GM18861 (cell line): ENCODE measurements around the gene SCTR.
"Not testable (repeated sequence)": the region's sequence is repeated elsewhere in the genome, so short reads cannot be mapped to it uniquely, and the experiment has no call there.

Source experiments
- ATAC-seq: cut with Tn5 transposase; IDR thresholded peaks from one replicate; pipeline ENCODE4 v1.9.1; 2021; ENCODE audit not compliant: unreplicated experiment

SCTR gene

DNA sequence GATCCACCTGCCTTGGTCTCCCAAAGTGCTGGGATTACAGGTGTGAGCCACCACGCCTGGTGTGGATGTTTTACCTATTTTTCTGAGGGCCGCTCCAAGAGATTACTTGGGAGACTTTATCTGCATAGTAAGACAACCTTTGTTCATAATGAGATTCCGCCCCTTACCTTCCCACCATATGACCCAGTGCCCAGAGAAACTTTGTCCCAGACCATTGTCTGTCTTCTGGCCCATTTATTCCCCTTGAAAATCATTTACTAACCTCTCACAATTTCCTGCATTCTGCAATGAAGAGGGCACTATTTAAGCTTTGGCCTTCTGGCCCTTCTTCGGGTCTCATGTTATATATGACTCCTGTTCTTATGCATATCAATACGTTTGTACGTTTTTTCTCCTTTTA is 106.4 kb downstream of the SCTR start:
- ATAC-seq = no peak

DNA sequence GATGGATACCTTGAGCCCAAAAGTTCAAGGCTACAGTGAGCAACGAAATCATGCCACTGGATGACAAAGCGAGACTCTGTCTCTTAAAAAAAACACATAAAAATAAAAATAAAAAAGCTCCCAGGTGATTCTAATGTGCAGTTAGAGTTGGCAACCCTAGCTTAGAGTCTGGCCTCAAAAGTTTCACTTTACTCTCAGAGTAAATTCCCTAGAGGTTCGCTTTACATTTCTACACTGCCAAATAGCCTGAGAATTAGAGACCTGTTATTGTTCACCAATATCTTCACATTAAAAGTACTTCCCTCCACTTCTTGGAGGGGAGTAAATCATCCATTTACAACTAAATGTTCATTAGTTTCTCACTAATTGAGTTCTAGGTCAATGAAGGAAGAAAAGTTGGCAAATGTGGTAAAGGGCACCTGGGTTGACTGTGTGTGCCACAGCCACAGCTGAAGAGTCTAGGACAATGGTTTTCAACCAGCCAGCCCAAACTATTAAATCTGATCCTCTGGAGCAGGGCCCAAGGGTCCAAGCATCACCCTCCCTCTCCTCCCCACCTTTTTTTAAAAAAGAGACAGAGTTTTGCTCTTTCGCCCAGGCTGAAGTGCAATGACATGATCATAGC is 107.9 kb downstream of the SCTR start:
- ATAC-seq = peak; percentile 76

DNA sequence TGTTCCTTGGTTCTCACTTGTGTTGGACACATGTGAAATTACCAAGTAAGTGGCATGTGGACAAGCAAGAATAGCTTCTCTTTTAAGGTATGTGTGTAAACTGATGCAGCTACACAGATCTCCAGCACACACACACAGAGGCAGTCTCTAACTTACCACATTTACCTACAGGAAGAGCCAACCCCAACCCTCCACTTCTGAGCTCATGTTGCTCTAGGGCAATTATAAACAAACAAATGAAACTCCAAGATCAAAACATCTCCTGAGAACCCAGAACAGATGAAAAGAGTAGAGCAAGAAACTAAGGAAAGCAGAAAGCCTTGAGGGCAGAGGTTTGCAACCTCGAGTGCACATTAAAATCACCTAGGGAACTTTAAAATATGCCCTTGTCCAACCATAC is 108.7 kb downstream of the SCTR start:
- ATAC-seq = no peak

DNA sequence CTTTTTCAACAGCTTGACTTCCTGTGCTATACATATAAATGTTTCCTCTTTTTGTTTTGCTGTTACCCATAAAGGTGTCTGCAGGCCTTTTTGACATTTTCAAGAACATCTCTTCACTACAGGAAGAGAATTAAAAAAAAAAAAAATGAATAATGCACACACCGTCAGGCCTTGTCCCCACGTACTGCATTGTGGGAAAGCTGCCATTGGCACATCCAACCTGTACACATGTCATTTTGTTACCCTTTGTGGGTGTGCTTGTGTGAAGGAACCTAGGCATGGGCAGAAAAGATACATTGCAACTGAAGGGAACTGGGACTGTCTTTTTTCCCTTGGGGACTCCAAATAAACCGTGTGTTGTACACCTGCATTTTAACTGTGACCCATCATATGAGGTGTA is 109.4 kb downstream of the SCTR start:
- no peak for ATAC-seq

DNA sequence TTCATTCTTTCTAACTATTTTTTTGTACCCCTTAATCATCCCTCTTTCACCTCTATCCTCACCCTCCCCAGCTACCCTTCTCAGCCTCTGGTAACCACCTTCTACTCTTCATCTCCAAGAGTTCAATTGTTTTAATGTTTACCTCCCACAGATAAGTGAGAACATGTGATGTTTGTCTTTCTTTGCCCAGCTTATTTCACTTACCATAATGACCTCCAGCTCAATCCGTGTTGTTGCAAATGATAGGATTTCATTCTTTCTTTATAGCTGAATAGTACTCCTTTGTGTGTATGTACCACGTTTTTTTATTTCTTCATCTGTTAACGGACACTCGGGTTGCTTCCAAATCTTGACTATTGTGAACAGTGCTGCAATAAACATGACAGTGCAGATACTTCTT is 114.8 kb downstream of the SCTR start:
- no peak for ATAC-seq

DNA sequence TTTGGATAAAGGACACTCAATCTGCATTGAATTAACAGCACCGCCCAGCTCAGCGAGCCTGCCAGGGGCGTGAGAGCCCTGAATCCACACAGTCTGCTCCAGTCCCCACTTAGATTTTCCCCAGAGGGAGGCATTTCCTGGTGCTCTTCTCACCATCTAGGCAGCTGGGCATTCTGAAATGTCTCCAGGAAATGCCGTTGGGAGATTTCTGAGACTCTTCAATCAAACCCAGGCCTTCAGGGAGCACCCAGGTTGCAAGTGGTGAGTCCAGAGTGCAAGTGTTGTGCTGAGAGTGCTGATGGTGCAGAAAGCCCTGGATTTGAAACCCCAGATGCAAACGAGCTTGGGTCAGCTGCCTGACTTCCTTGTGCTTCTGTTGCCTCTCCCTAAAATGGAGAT is 116.1 kb downstream of the SCTR start:
- no peak for ATAC-seq

DNA sequence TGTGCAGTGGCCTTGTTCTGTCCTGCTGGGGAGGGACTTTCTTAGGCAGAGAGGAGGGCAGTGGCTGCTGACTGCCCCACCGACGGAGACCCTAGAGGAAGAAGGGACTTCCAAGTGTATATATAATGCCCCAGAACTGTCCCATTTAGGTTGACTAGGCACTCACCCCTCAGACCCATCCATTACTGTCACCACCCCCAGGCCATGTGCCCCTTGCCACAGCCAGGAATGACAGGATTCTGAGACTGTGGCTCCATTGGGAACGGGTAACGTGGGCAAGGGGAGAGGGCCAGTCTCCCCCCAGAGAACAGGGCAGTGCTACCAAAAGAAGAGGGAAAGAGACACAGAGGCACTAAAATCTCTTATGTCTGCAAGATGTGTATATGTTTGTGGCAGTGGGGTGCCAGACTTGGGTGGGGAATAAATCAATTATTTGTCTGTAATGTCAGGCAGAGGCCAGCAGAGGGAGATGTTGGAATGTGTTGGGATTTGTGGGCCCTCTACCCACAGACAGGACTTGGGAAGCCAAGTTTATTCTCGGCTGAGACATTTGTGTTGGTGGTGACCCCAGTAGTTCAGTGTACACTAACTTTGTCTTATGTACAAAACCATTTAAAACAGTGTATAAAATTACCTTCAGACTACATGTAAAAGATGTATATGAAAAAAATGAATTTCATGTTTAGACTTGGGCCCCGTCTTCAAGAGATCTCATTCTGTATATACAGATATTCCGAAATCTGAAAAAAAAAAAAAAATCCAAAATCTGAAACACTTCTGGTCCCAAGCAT is 116.7 kb downstream of the SCTR start:
- peak; percentile 48 for ATAC-seq

DNA sequence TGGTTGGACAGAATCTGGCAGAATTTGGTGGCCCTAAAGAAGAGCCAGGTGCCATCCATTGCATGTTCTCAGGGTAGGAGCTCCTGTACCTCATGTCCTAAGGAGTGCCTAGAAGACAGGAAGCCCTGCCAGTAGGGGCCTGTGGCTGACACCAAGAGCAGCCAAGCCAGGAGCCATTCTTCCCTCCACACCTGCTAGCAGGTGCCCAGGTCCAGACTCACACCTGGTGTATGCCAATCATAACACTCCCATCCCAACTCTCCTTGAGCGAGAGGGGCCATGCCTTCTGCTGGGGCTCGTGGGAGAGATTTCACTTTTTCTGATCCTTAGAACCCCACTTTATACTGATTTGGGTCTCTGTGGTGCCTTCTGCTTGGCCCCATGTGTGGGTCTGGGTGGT is 119.1 kb downstream of the SCTR start:
- ATAC-seq = no peak

DNA sequence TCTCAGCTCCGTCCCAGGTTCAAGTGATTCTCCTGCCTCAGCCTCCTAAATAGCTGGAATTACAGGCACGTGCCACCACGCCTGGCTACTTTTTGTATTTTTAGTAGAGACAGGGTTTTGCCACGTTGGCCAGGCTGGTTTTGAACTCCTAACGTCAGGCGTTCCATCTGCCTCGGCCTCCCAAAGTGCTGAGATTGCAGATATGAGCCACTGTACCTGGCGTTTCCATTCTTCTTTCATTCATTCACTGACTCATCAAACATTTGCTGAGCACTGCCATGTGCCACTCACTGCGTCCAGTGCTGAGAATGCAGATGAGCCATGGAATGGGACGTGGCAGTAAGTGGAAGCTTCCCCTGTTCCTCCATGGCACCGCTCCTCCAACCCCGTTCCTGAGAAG is 120.7 kb downstream of the SCTR start:
- not testable (repeated sequence) for ATAC-seq

DNA sequence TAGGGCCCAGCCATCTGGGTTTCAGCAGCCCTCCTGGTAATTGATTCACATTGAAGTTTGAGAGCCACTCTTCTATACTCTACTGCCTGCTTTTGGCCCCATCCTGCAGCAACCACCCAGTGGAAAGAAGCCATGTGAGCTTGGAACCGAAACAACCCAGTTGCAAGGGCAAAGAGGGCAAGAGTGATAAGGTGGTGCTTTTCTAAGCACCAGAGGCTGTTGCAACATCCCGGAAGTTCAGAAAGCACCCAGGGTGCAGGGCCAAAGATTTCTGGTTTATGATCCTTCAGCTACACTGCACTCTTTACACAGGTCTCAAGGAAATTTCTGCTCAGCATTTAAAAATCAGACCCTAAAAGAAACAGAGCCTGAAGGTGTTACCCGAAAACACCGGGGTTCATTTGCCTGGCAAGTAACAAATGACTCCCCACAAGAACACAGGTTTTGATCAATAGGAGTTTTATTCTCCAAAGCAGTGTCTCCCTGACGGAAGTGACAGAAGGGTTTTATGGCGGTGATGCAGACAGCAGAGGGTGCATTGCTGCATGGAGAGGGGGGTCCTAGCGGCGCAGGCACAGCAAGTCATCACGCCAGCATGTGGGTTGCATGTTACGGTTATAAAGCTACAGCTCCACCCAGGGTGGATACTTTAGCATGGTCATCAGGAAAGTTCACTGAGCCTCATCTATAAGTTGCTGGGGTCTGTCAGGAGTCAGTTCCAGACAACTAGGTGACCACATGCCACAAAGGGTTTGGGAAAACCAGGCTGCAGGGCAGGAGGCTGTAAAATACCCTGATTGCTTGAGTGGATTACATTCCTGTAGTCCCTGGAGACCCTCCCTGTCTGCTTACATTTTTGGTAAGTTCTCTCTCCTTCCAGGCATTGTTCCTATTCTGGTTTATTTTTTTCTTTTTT is 121.4 kb downstream of the SCTR start:
- no peak for ATAC-seq

DNA sequence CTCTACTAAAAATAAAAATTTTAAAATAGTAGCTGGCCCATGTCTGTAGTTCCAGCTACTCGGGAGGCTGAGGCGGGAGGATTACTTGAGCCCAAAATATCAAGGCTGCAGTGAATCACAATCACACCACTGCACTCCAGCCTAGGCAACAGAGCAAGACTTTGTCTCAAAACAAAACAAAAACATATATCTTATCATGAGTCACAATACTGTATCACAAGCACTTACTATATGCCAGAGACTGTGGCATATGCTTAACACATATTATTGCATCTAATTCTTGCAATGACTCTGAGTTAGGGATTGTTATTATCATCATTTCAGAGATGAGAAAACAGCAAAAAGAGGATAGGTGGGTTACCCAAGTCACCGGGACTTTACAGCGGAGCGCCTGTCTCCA is 122.2 kb downstream of the SCTR start:
- no peak for ATAC-seq

DNA sequence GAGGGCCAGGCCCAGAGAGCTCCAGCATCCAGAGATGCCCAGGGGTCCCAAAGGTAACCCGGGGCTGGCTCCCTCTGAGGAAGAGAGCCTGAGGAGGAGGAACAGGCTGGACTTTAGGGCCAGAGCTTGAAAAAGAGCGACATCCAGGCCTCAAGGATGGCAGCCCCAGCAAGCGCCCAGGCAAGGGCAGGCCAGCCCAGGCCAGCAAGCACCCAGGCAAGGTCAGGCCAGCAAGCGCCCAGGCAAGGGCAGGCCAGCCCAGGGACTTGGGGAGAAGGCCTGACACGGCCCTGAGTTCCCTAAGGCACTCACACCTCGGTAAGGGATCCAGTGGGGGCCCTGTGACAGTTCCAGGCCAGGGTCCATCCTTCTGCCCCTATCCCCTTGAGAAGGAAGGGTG is 127.1 kb downstream of the SCTR start:
- no peak for ATAC-seq

DNA sequence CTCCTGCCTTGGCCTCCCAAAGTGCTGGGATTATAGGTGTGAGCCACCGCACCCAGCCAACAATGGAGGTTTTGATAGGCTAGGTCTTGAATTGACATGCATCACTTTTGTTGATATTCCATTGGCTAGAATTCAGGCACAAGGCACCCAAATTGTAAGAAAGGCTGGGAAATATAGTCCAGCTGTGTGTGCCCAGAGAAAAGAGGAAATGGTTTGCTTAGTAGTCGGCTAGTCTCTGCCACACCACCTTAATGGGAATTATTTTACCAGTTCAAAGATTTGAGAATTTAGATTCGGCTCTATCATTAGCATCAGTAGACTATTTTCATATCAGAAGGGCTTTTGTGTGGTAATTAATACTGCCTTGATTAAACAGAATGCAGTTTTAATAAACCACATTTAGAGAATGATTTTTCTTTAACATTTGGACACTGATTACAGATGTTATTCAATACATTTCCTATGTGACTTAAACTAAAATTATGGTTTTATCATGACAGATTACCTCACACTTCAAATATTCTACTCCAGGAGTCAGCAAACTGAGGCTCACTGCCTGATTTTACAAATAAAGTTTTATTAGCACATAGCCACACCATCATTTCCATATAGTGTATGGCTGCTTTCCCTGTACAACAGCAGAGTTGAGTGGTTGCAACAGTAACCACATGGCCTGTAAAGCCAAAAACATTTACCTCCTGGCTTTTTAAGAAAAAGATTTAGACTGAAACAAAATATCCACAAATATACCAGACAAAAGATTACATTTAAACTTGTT is 130.1 kb downstream of the SCTR start:
- no peak for ATAC-seq
